Erythroblast (primary cell): ENCODE measurements around the gene SH3GLB2.

Source experiments
- GATA1 ChIP-seq: IDR thresholded peaks from 2 replicates; pipeline ENCODE4 v1.6.1; 2011; ENCODE audit warnings: low read depth, mild to moderate bottlenecking, control low read depth, low read length, moderate library complexity
- POLR2A ChIP-seq: IDR thresholded peaks from 2 replicates; pipeline ENCODE4 v1.6.1; 2011; ENCODE audit warnings: mild to moderate bottlenecking, low read length

DNA sequence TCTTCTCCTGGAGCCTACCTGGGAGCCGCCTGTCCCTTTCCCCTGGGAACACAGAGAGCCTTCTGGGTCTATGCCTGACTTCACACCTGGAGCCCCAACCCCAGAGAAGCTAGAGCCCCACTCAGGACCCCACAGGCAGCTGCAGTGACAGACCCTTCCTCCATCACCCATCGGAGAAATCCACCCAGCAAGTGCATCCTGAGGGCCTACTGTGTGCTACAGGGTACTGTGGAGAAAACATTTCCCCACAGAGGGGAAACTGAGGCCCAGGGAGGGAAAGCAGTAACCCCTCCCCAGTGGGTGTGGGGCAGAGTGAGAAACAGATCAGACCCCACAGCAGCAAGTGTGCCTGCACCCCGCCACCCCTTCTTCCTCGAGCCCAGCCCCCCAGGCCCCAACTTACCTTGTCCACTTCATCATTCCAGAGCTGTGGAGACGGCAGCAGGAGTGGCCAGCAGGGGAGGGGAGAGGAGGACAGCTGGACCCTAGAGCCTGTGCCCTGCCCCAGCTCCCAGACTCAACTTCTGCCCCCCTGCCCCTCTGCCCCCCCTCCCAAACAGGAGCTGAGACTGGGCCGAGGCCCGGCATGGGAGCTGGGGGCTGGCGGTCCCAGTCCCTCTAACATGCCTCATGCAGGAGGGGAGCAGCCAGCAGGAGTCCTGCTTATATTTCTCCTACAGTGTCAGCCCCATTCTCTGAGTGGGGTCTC lies 17.7 kb downstream of the SH3GLB2 start:
- no peak for TF ChIP-seq POLR2A
- no peak for TF ChIP-seq GATA1
